ENCODE data around the gene RINL. TPM values are rescaled to one million over a fixed set of nuclear protein-coding genes. Genes with fewer than 3 reads are reported as not detected.
"Not testable (repeated sequence)": the region's sequence is repeated elsewhere in the genome, so short reads cannot be mapped to it uniquely, and the experiment has no call there.

RINL gene
- total RNA-seq, 1 donor from 2014 or later: 11.9 TPM

GRCh38 chr19:38875656-38876395, 2.2 kb downstream of the RINL start:
- DNase-seq (ENCODE audit: low spot score): no peak

DNA sequence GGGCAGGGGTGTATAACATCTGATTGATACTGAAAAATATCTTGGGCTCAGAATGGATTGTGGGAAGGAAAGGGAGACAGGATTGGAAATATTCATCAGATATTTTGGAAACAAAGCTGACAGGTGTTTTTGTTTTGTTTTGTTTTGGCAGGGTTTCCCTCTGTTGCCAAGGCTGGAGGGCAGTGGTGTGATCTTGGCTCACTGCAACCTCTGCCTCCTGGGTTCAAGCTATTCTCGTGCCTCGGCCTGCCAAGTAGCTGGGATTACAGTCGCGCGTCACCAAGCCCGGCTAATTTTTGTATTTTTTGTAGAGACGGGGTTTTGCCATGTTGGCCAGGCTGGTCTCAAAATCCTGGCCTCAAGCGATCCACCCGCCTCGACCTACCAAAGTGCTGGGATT, 4.7 kb downstream of the RINL start:
- not testable (repeated sequence) for DNase-seq (ENCODE audit: low spot score)

- no peak for DNase-seq (ENCODE audit: low spot score)
These were observed 7.5 kb downstream of the RINL start for GRCh38 chr19:38870612-38871011.

- DNase-seq (ENCODE audit: low spot score): peak; percentile 82
These were observed 8.1 kb downstream of the RINL start for GRCh38 chr19:38869836-38870607.

- no peak for DNase-seq (ENCODE audit: low spot score)
These were observed 8.8 kb downstream of the RINL start for GRCh38 chr19:38869160-38869835.

- DNase-seq (ENCODE audit: low spot score): no peak
These were observed 9.5 kb downstream of the RINL start for GRCh38 chr19:38868551-38868950.

- no peak for DNase-seq (ENCODE audit: low spot score)
These were observed 10.8 kb downstream of the RINL start for GRCh38 chr19:38867171-38867780.

DNA sequence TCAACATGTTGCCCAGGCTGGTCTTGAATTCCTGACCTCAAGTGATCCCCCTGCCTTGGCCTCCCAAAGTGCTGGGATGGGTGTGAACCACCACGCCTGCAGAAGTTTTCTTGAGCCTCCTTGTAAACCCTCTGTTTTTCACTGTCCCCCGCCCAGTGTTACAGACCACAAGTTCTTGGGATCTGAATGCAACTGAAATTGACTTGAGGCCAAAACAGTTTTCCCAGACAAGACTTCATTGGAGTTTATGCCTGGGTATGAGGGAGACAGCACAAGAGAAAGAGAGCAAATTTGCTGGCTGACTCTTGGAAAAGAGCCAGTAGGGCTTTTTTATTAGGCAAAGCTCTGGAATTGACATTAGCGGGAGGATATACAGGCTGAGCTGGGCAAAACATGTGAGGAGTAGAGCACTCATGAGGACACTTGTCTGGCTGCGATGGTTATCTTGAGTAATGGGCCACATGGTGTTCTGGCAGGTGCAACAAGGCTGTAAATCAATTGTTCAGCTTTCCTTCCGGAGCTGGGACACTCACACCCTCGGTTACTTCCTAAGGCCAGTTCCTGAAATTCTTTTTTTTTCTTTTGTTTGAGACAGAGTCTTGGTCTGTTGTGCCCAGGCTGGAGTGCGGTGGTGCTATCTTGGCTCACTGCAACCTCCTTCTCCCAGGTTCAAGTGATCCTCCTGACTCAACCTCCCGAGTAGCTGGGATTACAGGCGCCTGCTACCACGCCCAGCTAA, 15.6 kb downstream of the RINL start:
- peak; percentile 59 for DNase-seq (ENCODE audit: low spot score)

DNA sequence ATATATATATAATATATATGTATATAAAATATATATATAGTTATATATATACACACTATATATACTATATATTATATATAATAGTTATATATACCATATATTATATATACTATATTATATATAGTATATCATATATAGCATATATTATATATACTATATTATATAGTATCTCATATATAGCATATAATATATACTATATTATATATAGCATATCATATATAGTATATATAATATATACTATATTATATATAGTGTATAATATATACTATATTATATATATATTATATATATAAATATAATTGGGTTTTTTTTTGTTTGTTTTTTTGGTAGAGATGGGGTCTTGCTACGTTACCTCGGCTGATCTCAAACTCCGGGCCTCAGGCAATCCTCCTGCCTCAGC, 16.7 kb downstream of the RINL start:
- DNase-seq (ENCODE audit: low spot score): no peak

DNA sequence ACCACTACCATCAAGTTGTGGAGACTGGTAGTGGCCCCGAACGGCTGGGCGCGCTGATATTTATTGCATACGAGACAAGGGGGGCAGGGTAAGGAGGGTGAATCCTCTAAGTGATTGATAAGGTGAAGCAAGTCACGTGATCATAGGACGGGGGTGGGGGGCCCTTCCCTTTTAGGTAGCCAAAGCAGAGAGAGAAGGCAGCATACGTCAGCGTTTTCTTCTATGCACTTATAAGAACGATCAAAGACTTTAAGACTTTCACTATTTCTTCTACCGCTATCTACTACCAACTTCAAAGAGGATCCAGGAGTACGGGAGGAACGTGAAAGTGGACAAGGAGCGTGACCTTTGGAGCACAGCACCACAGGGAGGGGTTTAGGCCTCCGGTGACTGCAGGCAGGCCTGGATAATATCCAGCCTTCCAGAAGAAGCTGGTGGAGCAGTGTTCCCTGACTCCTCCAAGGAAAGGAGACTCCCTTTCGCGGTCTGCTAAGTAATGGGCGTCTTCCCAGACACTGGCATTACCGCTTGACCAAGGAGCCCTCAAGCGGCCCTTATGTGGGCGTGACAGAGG, 18.4 kb downstream of the RINL start:
- not testable (repeated sequence) for DNase-seq (ENCODE audit: low spot score)

- no peak for DNase-seq (ENCODE audit: low spot score)
These were observed 21.3 kb downstream of the RINL start for GRCh38 chr19:38856813-38857212.

DNA sequence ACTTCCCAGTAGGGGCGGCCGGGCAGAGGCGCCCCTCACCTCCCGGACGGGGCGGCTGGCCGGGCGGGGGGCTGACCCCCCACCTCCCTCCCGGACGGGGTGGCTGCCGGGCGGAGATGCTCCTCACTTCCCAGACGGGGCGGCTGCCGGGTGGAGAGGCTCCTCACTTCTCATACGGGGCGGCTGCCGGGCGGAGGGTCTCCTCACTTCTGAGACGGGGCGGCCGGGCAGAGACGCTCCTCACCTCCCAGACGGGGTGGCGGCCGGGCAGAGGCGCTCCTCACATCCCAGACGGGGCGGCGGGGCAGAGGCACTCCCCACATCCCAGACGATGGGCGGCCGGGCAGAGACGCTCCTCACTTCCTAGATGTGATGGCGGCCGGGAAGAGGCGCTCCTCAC, 22.3 kb downstream of the RINL start:
- DNase-seq (ENCODE audit: low spot score): not testable (repeated sequence)

- not testable (repeated sequence) for DNase-seq (ENCODE audit: low spot score)
These were observed 23.1 kb downstream of the RINL start for GRCh38 chr19:38854961-38855360.

DNA sequence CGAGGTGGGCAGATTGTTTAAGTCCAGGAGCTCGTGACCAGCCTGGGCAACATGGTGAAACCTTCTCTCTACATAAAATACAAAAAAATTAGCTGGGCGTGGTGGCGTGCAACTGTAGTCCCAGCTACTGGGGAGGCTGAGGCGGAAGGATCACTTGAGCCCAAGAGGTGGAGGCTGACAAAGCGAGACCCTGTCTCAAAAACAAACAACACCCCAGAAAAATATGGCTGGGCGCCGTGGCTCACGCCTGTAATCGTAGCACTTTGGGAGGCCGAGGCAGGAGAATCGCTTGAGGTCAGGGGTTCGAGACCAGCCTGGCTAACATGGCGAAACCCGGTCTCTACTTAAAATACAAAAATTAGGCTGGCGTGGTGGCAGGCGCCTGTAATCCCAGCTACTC, 24.9 kb downstream of the RINL start:
- DNase-seq (ENCODE audit: low spot score): no peak

DNA sequence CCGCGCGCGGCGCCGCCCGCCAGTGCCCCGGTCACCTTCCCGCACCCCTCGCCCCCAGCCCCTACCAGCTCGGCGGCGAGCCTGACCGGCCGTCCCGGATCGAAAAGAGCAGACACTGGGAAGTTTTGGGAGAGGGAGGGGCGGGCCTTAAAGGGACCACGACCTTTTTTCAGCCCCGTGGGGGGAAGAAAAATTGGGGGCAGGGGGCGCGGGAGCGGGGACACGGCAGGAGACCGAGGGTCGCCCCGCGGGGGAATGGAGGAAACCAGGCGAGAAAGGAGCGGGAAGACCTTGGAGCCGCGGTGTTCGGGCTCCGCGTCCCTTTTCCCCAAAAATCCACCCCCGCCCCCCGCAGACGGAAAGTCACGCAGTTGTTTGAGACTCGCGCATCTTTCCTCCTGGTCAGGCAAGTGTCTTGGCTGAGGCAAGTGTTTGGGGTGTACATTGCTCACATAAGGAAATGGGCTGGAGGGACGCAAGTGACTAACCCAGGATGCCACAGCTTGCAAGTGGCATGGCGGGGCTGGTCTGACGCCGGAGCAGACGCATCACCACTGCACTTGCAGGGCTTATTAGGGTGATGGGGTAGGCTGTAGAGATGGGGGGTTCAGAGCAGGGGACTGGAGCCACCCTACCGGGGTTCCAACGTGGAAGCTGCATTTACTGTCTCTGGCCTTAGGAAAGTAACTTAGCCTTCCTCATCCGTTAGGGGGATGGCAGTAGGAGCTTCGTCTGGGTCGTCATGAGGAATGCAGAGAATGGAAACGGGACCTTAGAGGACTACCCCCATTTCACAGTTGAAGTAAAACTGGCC, 25.6 kb downstream of the RINL start:
- peak; percentile 52 for DNase-seq (ENCODE audit: low spot score)

DNA sequence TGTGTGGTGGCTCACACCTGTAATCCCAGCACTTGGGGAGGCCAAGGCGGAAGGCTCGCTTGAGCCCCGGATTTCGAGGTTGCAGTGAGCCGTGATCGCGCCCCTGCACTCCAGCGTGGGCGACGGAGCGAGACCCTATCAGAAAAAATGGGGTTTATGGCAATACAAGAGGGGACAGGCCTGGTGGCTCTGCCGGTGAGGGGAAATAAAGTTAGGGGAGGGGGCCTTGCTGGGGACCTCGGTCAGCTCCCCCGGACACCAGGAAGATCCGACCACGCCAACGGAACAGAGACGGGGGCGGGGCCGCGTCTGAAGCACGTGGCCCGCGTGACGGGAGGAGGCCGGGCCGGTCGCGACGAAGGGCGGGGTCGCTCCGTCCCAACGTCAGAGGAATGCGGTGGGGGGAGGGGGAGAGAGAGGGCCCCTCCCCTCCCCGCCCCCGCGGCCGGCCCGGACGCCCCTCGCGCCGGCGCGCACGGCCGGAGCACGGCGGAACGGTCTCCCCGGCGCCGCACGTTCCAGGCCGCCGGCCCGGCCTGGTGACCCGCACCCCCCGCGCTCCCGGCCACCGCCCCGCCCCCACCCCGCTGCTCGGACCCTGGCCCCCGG, 26.3 kb downstream of the RINL start:
- DNase-seq (ENCODE audit: low spot score): peak; percentile 94

GRCh38 chr19:38850976-38851621, 27.0 kb downstream of the RINL start:
- peak; percentile 30 for DNase-seq (ENCODE audit: low spot score)

DNA sequence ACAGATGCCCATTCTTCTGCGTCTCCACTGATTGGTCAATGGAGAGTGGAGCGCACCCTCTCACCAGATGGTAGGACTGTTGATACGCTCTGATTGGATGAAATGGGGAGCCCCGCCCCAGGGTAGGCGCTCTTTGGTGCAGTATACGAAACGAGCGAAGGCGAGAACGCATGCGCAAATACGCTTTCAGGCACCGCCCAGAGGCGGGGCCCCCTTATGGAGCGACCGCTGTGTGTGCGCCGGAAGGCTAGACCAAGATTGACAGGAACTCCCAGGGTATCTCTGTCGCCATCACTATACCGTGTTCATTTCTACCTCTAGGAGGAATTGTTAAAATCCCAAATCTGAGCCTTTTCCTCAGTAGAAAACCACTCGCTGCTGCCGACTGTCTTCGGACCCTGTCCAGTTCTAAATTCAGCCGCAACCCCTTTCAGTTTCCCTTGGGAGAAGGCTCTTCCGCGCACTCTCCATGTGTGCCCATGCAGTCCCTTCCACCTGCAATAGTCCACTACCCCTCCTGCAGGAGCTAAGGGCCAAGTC, 27.6 kb downstream of the RINL start:
- DNase-seq (ENCODE audit: low spot score): peak; percentile 100

- no peak for DNase-seq (ENCODE audit: low spot score)
These were observed 28.1 kb downstream of the RINL start, which contains the start of gene HNRNPL for GRCh38 chr19:38849860-38850435. TSS of gene HNRNPL (minus strand) at chr19:38849986. CDS start at chr19:38849966, 20 bp downstream.

All from mucosa of gallbladder (tissue), 1 donor.